Calu3 (cell line): ENCODE results near the gene USH2A. TPM values are rescaled to one million over a fixed set of nuclear protein-coding genes. Genes with fewer than 3 reads are reported as not detected.

Experiments
- BruUV-seq: library from RNA; stranded (reverse); fragments of 400-500 nt; replicated peaks from 2 replicates; lab custom pipeline; 2021; lab: Mats Ljungman, UMichigan
- CTCF ChIA-PET: fragments of 300-600 bp; sonication (Branson Sonifier 250); formaldehyde crosslinking; loops from one replicate; lab custom pipeline; 2022; ENCODE audit warnings: antibody characterized with exemption; lab: Charles Lee
- DNase-seq: peaks from one replicate; pipeline ENCODE4 v3.0.0; 2022
- H3K27ac Mint-ChIP-seq: one replicate; pipeline ENCODE4 v1.8.0; 2022; ENCODE audit warnings: mixed read lengths; ENCODE audit not compliant: unreplicated experiment
- H3K27me3 Mint-ChIP-seq: one replicate; pipeline ENCODE4 v1.8.0; 2022; ENCODE audit warnings: mixed read lengths; ENCODE audit not compliant: unreplicated experiment
- H3K36me3 Mint-ChIP-seq: one replicate; pipeline ENCODE4 v1.8.0; 2022; ENCODE audit warnings: mild to moderate bottlenecking, moderate library complexity, mixed read lengths; ENCODE audit not compliant: insufficient read depth, unreplicated experiment
- H3K4me1 Mint-ChIP-seq: one replicate; pipeline ENCODE4 v1.8.0; 2022; ENCODE audit warnings: mild to moderate bottlenecking, low read depth, mixed read lengths; ENCODE audit not compliant: unreplicated experiment
- H3K4me3 Mint-ChIP-seq: one replicate; pipeline ENCODE4 v1.8.0; 2022; ENCODE audit warnings: mild to moderate bottlenecking, low read depth, moderate library complexity, mixed read lengths; ENCODE audit not compliant: unreplicated experiment
- H3K9me3 Mint-ChIP-seq: one replicate; pipeline ENCODE4 v1.8.0; 2022; ENCODE audit warnings: low read depth, mixed read lengths; ENCODE audit not compliant: unreplicated experiment
- CTCF ChIP-seq: fragments of 200-600 bp; IDR thresholded peaks from one replicate; pipeline ENCODE4 v1.8.0; 2022; ENCODE audit warnings: antibody characterized with exemption; ENCODE audit not compliant: unreplicated experiment
- intact Hi-C: fragments of 100-400 bp; cut with micrococcal nuclease; formaldehyde crosslinking; loops from one replicate; pipeline ENCODE4 v1.10.0; 2022; ENCODE audit not compliant: unreplicated experiment
- total RNA-seq: library from RNA; stranded (reverse); gene quantifications from 2 replicates; pipeline ENCODE4 v1.2.3, GENCODE V29; 2022

Gene USH2A
- total RNA-seq, 1 experiment from 2014 or later: not detected

- Mint-ChIP-seq H3K36me3 (peaks cover 6% of the 10 kb centered on the region), H3K4me3 (no peak overlapping the region), H3K9me3 (no peaks in the 10 kb centered on the region), H3K4me1 (peaks cover 52% of the 10 kb centered on the region), H3K27ac (no peak overlapping the region), H3K27me3 (no peaks in the 10 kb centered on the region)
- intact Hi-C loops: no loop called here
- no TSS peak for BruUV-seq
- CTCF ChIA-PET: interaction anchor here (1.2 kb wide), 1 partner anchor 12 kb away, joined by 4 read pairs; no protein-coding TSS in a partner anchor
- no peak for TF ChIP-seq CTCF
- peak; percentile 16 for DNase-seq
Measured at GRCh38 chr1:215595231-215595630, 828.0 kb downstream of the USH2A start.

GRCh38 chr1:215594640-215595039 lies 828.6 kb downstream of the USH2A start:
- Mint-ChIP-seq H3K27me3 (no peaks in the 10 kb centered on the region), H3K27ac (no peak overlapping the region), H3K36me3 (peaks cover 6% of the 10 kb centered on the region), H3K4me1 (peaks cover 52% of the 10 kb centered on the region), H3K9me3 (no peaks in the 10 kb centered on the region), H3K4me3 (no peak overlapping the region)
- intact Hi-C loops: no loop called here
- BruUV-seq: no TSS peak
- CTCF ChIA-PET: interaction anchor here (1.2 kb wide), 1 partner anchor 11 kb away, joined by 4 read pairs; no protein-coding TSS in a partner anchor
- TF ChIP-seq CTCF: no peak
- DNase-seq: no peak

- no peaks in the 10 kb centered on the region for H3K9me3 Mint-ChIP-seq
- TF ChIP-seq CTCF: no peak
- H3K27me3 Mint-ChIP-seq: no peaks in the 10 kb centered on the region
- H3K4me1 Mint-ChIP-seq: peaks cover 31% of the 10 kb centered on the region
- CTCF ChIA-PET: interaction anchor here (0.6 to 1.4 kb wide), 3 partner anchors 9 to 554 kb away, joined by 3 to 4 read pairs (median 3); no protein-coding TSS in a partner anchor
- no peak for DNase-seq
- no peak overlapping the region for H3K4me3 Mint-ChIP-seq
- peak overlapping the region; percentile 2 for H3K27ac Mint-ChIP-seq
- BruUV-seq: no TSS peak
- intact Hi-C loops: no loop called here
- H3K36me3 Mint-ChIP-seq: peaks cover 10% of the 10 kb centered on the region
Measured at GRCh38 chr1:215590779-215591491, 832.3 kb downstream of the USH2A start.

- Mint-ChIP-seq H3K4me3 (no peak overlapping the region), H3K4me1 (peaks cover 26% of the 10 kb centered on the region), H3K27ac (peak overlapping the region; percentile 2), H3K27me3 (no peaks in the 10 kb centered on the region), H3K9me3 (no peaks in the 10 kb centered on the region), H3K36me3 (peaks cover 12% of the 10 kb centered on the region)
- DNase-seq: no peak
- no TSS peak for BruUV-seq
- CTCF ChIA-PET: interaction anchor here (1.4 kb wide), 1 partner anchor 11 kb away, joined by 3 read pairs; no protein-coding TSS in a partner anchor
- intact Hi-C loops: no loop called here
- TF ChIP-seq CTCF: no peak
Measured at GRCh38 chr1:215589650-215590435, 833.4 kb downstream of the USH2A start.
